Middle frontal gyrus (tissue), 1 donor: ENCODE results near the gene POGZ.

ENCODE experiments used
- DNase-seq: peaks from one replicate; pipeline ENCODE4 v3.0.0-alpha.2; 2015; ENCODE audit warnings: low spot score; ENCODE audit errors: extremely low spot score

Gene POGZ

GRCh38 chr1:151372058-151372934 lies 87.0 kb downstream of the POGZ start, which contains the start of gene SELENBP1:
Gene SELENBP1, minus strand, starts transcription at chr1:151372705. Its CDS starts 64 bp downstream, at chr1:151372641.
- DNase-seq = no peak

- peak; percentile 23 for DNase-seq
These were observed 87.8 kb downstream of the POGZ start for GRCh38 chr1:151371370-151372057.

DNA sequence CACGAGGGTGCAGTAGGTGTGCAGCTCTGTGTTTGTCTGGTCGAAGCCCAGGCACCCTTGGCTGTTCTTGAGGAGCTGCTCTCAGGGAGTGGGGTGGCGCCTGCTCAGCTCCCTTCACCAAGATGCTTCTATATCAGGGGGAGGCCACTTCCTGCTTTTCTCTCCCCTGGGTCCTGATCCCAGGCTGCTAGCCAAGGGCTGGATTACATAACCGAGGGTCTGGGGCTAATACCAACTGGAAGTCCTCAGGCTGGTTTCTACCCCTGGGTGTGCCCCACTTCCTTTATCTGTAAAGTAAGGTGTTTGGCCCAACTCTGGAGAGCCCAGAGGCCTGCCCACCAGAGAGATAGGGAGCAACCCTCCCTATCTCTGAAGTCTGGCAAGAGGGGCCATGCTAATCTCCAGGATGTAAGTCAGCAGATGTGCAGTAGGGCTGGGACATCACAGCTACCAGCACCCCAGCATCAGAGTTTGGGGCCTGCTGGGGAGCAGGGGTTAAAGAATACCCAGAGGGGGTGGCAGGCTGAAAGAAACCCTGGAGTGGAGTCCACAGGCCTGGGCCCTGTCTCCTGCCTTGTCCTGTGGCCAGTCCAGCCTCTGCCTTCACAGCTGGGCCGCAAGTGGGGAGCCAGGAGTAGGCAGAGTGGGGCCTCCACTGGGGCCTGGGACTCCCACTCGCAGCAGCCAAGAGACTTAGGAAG lies 88.9 kb downstream of the POGZ start:
- no peak for DNase-seq

DNA sequence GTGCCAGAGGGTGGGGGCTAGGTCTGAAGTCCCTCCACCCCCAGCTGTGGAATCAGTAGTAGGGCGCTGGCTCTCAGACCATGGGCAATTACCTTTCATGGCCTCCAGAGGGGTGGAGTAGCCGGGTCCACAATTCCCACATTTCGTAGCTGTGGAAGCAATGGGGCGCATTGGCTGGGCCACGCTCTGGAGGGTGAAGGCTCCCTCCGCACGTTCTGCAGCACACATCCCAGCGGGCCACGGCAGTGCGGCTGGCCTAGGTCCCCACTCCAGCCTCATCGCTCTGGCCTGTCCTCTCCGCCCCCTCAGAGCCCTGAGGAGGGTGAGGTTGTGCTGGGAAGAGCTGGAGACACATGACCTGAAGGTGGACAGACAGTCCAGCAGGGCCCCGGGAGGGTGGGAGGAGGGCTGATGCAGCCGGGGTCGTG lies 89.7 kb downstream of the POGZ start:
- no peak for DNase-seq

- no peak for DNase-seq
These were observed 90.0 kb downstream of the POGZ start for GRCh38 chr1:151369302-151369610.

DNA sequence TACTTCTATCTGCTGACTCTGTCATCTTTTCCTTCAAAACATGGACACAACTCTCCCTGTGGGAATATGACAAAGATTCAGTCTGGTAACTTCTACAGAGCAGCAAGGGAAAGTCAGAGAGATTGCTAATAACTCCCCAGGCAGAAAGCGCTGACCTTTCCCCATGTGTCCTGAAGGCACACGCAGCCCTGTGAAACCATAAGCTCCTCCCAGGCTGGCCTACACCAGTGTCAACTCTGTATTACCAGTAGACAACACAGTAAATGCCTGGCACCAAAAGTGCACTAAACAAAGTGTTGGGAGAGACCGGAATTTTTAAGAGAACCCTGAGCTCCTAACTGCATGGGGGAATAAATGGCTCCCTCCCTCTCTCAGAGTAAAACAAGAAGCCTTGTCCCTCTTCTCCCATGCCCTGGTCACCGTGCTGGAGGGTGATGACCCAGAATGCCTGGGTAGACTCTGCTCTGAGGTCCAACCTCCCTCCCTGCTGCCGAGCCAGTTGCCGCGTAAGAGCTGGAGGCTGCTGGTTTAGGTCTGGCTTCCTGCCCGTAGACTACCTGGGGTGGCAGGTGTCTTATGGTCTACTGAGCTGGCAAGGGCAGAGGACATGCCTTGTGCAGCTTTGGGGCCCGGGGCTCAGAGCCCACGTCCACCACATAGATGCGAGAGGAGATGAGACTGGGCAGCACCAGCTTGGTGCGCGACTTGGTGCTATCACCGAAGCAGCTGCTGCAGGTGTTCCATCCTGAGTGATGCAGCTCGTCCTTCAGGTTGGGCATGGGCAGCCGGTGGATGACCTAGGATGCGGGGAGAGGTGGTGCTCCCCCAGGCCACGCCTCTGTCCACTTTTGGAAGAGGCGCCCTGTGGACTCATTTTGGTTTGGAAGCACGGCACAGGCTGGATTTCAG lies 90.6 kb downstream of the POGZ start:
- no peak for DNase-seq

GRCh38 chr1:151367658-151368392 lies 91.5 kb downstream of the POGZ start:
- no peak for DNase-seq

DNA sequence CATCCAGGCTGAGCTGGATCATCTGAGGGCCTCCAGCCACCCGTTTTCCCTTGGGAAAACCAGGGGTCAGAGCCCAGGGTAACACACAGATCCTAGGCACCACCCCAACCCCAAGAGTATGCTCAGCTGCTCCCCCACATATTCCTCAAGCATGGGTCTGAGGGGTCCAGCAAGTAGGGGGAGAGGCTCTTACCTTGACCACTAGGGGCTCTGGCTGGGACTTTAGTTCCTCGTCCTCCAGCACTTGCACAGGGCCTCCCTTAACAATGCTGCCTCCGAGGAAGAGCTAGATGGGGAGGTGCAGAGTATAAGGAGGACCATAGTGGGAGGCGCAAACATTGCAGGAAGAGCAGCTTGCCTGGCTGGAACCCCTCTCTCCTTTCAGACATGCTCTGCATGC lies 94.3 kb downstream of the POGZ start:
- DNase-seq = no peak

DNA sequence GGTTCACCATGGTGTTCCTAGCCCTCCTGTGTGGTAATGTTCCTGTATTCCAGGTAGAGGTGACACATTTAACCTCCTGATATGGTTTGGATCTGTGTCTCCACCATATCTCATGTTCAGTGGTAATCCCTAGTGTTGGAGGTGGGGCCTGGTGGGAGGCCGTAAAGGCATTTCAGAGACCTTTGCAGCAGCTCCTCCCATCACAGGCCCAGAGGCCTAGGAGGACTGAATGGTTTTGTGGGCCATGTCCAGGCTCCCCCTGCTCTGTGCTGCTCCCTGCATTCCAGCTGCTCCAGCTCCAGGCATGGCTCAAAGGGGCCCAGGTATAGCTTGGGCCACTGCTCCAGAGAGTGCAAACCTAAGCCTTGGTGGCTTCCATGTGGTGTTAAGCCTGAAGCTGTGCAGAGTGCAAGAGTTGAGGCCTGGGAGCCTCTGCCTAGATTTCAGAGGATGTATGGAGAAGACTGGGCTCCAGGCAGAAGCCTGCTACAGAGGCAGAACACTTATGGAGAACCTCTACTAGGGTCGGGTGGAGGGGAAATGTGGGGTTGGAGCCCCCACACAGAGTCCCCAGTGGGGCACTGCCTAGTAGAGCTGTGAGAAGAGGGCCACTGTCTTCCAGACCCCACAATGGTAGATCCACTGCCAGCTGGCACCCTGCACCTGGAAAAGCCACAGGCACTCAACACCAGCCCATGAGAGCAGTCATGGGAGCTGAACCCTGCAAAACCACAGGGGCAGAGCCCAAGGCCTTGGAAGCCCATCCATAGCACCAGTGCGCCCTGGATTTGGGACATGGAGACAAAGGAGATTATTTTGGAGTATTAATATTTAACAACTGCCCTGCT lies 96.8 kb downstream of the POGZ start:
- no peak for DNase-seq

- DNase-seq = no peak
These were observed 97.4 kb downstream of the POGZ start for GRCh38 chr1:151361883-151362282.

DNA sequence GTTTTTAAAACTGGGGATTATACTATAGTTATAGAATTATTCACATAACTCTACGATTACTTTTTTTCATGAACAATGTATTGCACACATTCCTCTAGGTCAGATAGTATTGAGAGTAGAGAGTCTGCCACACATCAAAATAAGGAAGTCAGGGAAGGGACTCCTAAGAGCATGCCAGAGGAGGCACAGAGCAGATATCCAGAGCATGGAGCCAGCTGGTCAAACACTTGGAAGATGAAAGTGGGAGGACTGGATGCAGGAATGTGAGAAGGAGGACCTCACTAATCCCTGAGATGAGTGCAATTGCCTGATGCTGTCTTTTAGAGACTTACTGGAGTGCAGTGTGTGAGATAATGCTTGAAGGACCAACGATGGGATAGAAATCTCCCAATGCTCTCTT lies 102.6 kb downstream of the POGZ start:
- no peak for DNase-seq
